IgD-negative memory B cell (primary cell): Measurements from ENCODE around the gene HDGF. TPM values are rescaled to one million over a fixed set of nuclear protein-coding genes. Genes with fewer than 3 reads are reported as not detected.

Experiments
- H3K27ac Mint-ChIP-seq, 3 donors: one replicate each; pipeline ENCODE4 v1.8.0; 2020 to 2022; ENCODE audit warnings: mild to moderate bottlenecking in 3 of 3, mixed read lengths in 3 of 3, moderate library complexity in 1 of 3
- H3K27me3 Mint-ChIP-seq: one replicate; pipeline ENCODE4 v1.8.0; 2021; ENCODE audit warnings: mixed read lengths
- H3K36me3 Mint-ChIP-seq: one replicate; pipeline ENCODE4 v1.8.0; 2020; ENCODE audit warnings: mild to moderate bottlenecking, mixed read lengths
- H3K4me1 Mint-ChIP-seq, 3 donors: one replicate each; pipeline ENCODE4 v1.8.0; 2020 to 2022; ENCODE audit warnings: mixed read lengths in 3 of 3, mild to moderate bottlenecking in 1 of 3
- H3K4me3 Mint-ChIP-seq, 4 donors: one replicate each; pipeline ENCODE4 v1.8.0; 2020 to 2022; ENCODE audit warnings: mild to moderate bottlenecking in 4 of 4, mixed read lengths in 4 of 4, moderate library complexity in 3 of 4
- H3K9me3 Mint-ChIP-seq, 3 donors: one replicate each; pipeline ENCODE4 v1.8.0; 2020 to 2021; ENCODE audit warnings: mixed read lengths in 3 of 3, mild to moderate bottlenecking in 1 of 3
- polyA plus RNA-seq: library from polyadenylated mRNA; unstranded; fragments of 300-500 nt; fragmentation: Illumina TruSeq; gene quantifications from one replicate; pipeline ENCODE4 v1.2.3, GENCODE V29; 2021

The HDGF gene
- polyA plus RNA-seq, 1 donor from 2014 or later: 17.8 TPM

- Mint-ChIP-seq H3K4me1 (peaks cover 23 to 30% (median 29%) of the 10 kb centered on the region in 3 donors), H3K36me3 (peaks cover 6% of the 10 kb centered on the region), H3K4me3 (no peak within 1 kb of the TSS), H3K9me3 (no peaks in the 10 kb centered on the region), H3K27ac (peak within 1 kb of the TSS in 2 of 3 donors; percentile 97 to 98), H3K27me3 (peaks cover 2% of the 10 kb centered on the region)
Observed at GRCh38 chr1:156727926-156728598, 23.4 kb downstream of the HDGF start, which contains the start of gene METTL25B. Gene METTL25B, plus strand, starts transcription at chr1:156728469. Its CDS starts 636 bp downstream, at chr1:156729105.

GRCh38 chr1:156727492-156727891 is 24.0 kb downstream of the HDGF start:
- H3K36me3 Mint-ChIP-seq: peaks cover 3% of the 10 kb centered on the region
- no peak overlapping the region for H3K4me3 Mint-ChIP-seq
- H3K27me3 Mint-ChIP-seq: peaks cover 2% of the 10 kb centered on the region
- peaks cover 23 to 26% (median 25%) of the 10 kb centered on the region in 3 donors for H3K4me1 Mint-ChIP-seq
- no peaks in the 10 kb centered on the region for H3K9me3 Mint-ChIP-seq
- peak overlapping the region in 2 of 3 donors; percentile 97 to 98 for H3K27ac Mint-ChIP-seq

- no peaks in the 10 kb centered on the region for H3K9me3 Mint-ChIP-seq
Observed at GRCh38 chr1:156726549-156727226, 24.8 kb downstream of the HDGF start.

GRCh38 chr1:156725683-156726280 is 25.7 kb downstream of the HDGF start:
- Mint-ChIP-seq H3K27ac (no peak overlapping the region), H3K27me3 (peaks cover 2% of the 10 kb centered on the region), H3K4me1 (peaks cover 23 to 26% (median 24%) of the 10 kb centered on the region in 3 donors), H3K9me3 (no peaks in the 10 kb centered on the region), H3K4me3 (no peak overlapping the region), H3K36me3 (peaks cover 3% of the 10 kb centered on the region)

More at GRCh38 chr1:156726549-156727226, 24.8 kb downstream of the HDGF start:
- Mint-ChIP-seq H3K27ac (no peak overlapping the region), H3K36me3 (peaks cover 3% of the 10 kb centered on the region), H3K4me1 (peaks cover 23 to 26% (median 25%) of the 10 kb centered on the region in 3 donors), H3K4me3 (no peak overlapping the region), H3K27me3 (peaks cover 2% of the 10 kb centered on the region)

- H3K27ac Mint-ChIP-seq: no peak overlapping the region
- no peaks in the 10 kb centered on the region for H3K9me3 Mint-ChIP-seq
- no peaks in the 10 kb centered on the region for H3K27me3 Mint-ChIP-seq
- no peak overlapping the region for H3K4me3 Mint-ChIP-seq
- H3K36me3 Mint-ChIP-seq: peaks cover 8% of the 10 kb centered on the region
- peaks cover 8 to 14% (median 11%) of the 10 kb centered on the region in 3 donors for H3K4me1 Mint-ChIP-seq
Observed at GRCh38 chr1:156721535-156721934, 29.9 kb downstream of the HDGF start.

GRCh38 chr1:156721131-156721530 is 30.3 kb downstream of the HDGF start:
- Mint-ChIP-seq H3K4me1 (peaks cover 8 to 15% (median 11%) of the 10 kb centered on the region in 3 donors), H3K4me3 (no peak overlapping the region), H3K27ac (no peak overlapping the region), H3K9me3 (no peaks in the 10 kb centered on the region), H3K27me3 (no peaks in the 10 kb centered on the region), H3K36me3 (peaks cover 8% of the 10 kb centered on the region)

GRCh38 chr1:156717351-156717750 is 34.1 kb downstream of the HDGF start:
- Mint-ChIP-seq H3K36me3 (peaks cover 12% of the 10 kb centered on the region), H3K4me1 (peaks cover 0 to 5% (median 2%) of the 10 kb centered on the region in 3 donors), H3K27ac (no peak overlapping the region), H3K4me3 (no peak overlapping the region), H3K27me3 (no peaks in the 10 kb centered on the region), H3K9me3 (no peaks in the 10 kb centered on the region)

- H3K9me3 Mint-ChIP-seq: no peaks in the 10 kb centered on the region
- H3K4me1 Mint-ChIP-seq: peaks cover 0 to 5% (median 2%) of the 10 kb centered on the region in 3 donors
- H3K36me3 Mint-ChIP-seq: peaks cover 9% of the 10 kb centered on the region
- no peak overlapping the region for H3K27ac Mint-ChIP-seq
- no peaks in the 10 kb centered on the region for H3K27me3 Mint-ChIP-seq
- no peak overlapping the region for H3K4me3 Mint-ChIP-seq
Observed at GRCh38 chr1:156714830-156715229, 36.6 kb downstream of the HDGF start.

- Mint-ChIP-seq H3K4me1 (peaks cover 0 to 5% (median 2%) of the 10 kb centered on the region in 3 donors), H3K27me3 (no peaks in the 10 kb centered on the region), H3K27ac (no peak overlapping the region), H3K36me3 (peaks cover 9% of the 10 kb centered on the region), H3K9me3 (no peaks in the 10 kb centered on the region), H3K4me3 (no peak overlapping the region)
Observed at GRCh38 chr1:156712626-156713025, 38.8 kb downstream of the HDGF start.

- Mint-ChIP-seq H3K4me3 (no peak overlapping the region), H3K27ac (no peak overlapping the region), H3K4me1 (peaks cover 0 to 3% (median 1%) of the 10 kb centered on the region in 3 donors), H3K27me3 (no peaks in the 10 kb centered on the region), H3K36me3 (peaks cover 7% of the 10 kb centered on the region), H3K9me3 (no peaks in the 10 kb centered on the region)
Observed at GRCh38 chr1:156711011-156711817, 40.3 kb downstream of the HDGF start.

- Mint-ChIP-seq H3K9me3 (no peaks in the 10 kb centered on the region), H3K27me3 (peaks cover 6% of the 10 kb centered on the region), H3K36me3 (peaks cover 2% of the 10 kb centered on the region), H3K4me3 (no peak overlapping the region), H3K27ac (no peak overlapping the region), H3K4me1 (peaks cover 0 to 5% (median 4%) of the 10 kb centered on the region in 3 donors)
Observed at GRCh38 chr1:156709757-156710489, 41.6 kb downstream of the HDGF start.

GRCh38 chr1:156709031-156709430 is 42.4 kb downstream of the HDGF start:
- no peaks in the 10 kb centered on the region for H3K9me3 Mint-ChIP-seq
- H3K27me3 Mint-ChIP-seq: peaks cover 12% of the 10 kb centered on the region
- peaks cover 0 to 11% (median 4%) of the 10 kb centered on the region in 3 donors for H3K4me1 Mint-ChIP-seq
- no peaks in the 10 kb centered on the region for H3K36me3 Mint-ChIP-seq
- peak overlapping the region in 1 of 4 donors; percentile 7 for H3K4me3 Mint-ChIP-seq
- no peak overlapping the region for H3K27ac Mint-ChIP-seq

- Mint-ChIP-seq H3K27ac (no peak overlapping the region), H3K4me1 (peaks cover 0 to 12% (median 4%) of the 10 kb centered on the region in 3 donors), H3K9me3 (no peaks in the 10 kb centered on the region), H3K27me3 (peaks cover 19% of the 10 kb centered on the region), H3K4me3 (peak overlapping the region in 1 of 4 donors; percentile 7), H3K36me3 (no peaks in the 10 kb centered on the region)
Observed at GRCh38 chr1:156708218-156708661, 43.2 kb downstream of the HDGF start.
